NK-92 (cell line): ENCODE data around the gene ITGB1BP1.

Experiments used
- DNase-seq: peaks from one replicate; lab custom pipeline; 2025; ENCODE audit not compliant: unreplicated experiment; lab: John Stamatoyannopoulos, UW

The ITGB1BP1 gene

GRCh38 chr2:9354318-9354717, 69.0 kb downstream of the ITGB1BP1 start:
- DNase-seq: no peak
